GM18951 (cell line): ENCODE results near the gene TFE3.

ENCODE experiments used
- POLR2A ChIP-seq: IDR thresholded peaks from 4 replicates; pipeline ENCODE4 v1.6.1; 2011; ENCODE audit warnings: mild to moderate bottlenecking; ENCODE audit not compliant: insufficient read length, insufficient read depth; ENCODE audit errors: extremely low read depth
- in situ Hi-C: fragments of 300-500 bp; cut with MboI; formaldehyde crosslinking; loops from one replicate; pipeline ENCODE4 v1.12.0; 2022; ENCODE audit warnings: low sequenced_read_pairs, mixed read lengths, inconsistent platforms; ENCODE audit not compliant: unreplicated experiment

Gene TFE3

GRCh38 chrX:49043220-49043986 lies at the start of gene TFE3:
TFE3 (minus strand) TSS chrX:49043357; CDS start chrX:49043226, 131 bp downstream.
- in situ Hi-C loops: no loop called here
- peak; percentile 36 for TF ChIP-seq POLR2A

- no peak for TF ChIP-seq POLR2A
- in situ Hi-C loops: no loop called here
Measured at GRCh38 chrX:49089553-49089952, 46.4 kb upstream of the TFE3 start.

- no peak for TF ChIP-seq POLR2A
- in situ Hi-C loops: no loop called here
Measured at GRCh38 chrX:49082271-49082871, 39.2 kb upstream of the TFE3 start.

- in situ Hi-C loops: no loop called here
- TF ChIP-seq POLR2A: peak; percentile 59
Measured at GRCh38 chrX:49079489-49080428, 36.6 kb upstream of the TFE3 start, which contains the start of gene WDR45. WDR45 (minus strand) TSS chrX:49079887; CDS start chrX:49078095, 1,792 bp downstream.

- TF ChIP-seq POLR2A: no peak
- in situ Hi-C loops: no loop called here
Measured at GRCh38 chrX:49077941-49078340, 34.8 kb upstream of the TFE3 start.

- in situ Hi-C loops: no loop called here
- no peak for TF ChIP-seq POLR2A
Measured at GRCh38 chrX:49075347-49075746, 32.2 kb upstream of the TFE3 start.

- in situ Hi-C loops: no loop called here
- TF ChIP-seq POLR2A: peak; percentile 36
Measured at GRCh38 chrX:49073601-49074575, 30.7 kb upstream of the TFE3 start, which contains the start of gene PRAF2. PRAF2 (minus strand) TSS chrX:49074002; CDS start chrX:49073987, 15 bp downstream.

GRCh38 chrX:49072712-49073095 lies 29.5 kb upstream of the TFE3 start:
- in situ Hi-C loops: no loop called here
- TF ChIP-seq POLR2A: no peak

- no peak for TF ChIP-seq POLR2A
- in situ Hi-C loops: no loop called here
Measured at GRCh38 chrX:49071877-49072711, 28.9 kb upstream of the TFE3 start.

GRCh38 chrX:49070988-49071387 lies 27.8 kb upstream of the TFE3 start:
- no peak for TF ChIP-seq POLR2A
- in situ Hi-C loops: no loop called here

GRCh38 chrX:49069038-49069437 lies 25.9 kb upstream of the TFE3 start:
- no peak for TF ChIP-seq POLR2A
- in situ Hi-C loops: no loop called here
